ENCODE data around the gene NUDT4B.
"Not testable (repeated sequence)": the region's sequence is repeated elsewhere in the genome, so short reads cannot be mapped to it uniquely, and the experiment has no call there.

- TF ChIP-seq EZH2 (IDR thresholded peaks at IDR 0.05; ENCODE audit: low read length); CTCF (optimal IDR thresholded peaks at IDR 0.05 in 1 of 3, IDR thresholded peaks at IDR 0.05 in 1 of 3, conservative IDR thresholded peaks at IDR 0.05 in 1 of 3; ENCODE audit: extremely low read depth in 1 of 3, insufficient read depth in 2 of 3, low read length in 3 of 3): not testable (repeated sequence)
Observed at GRCh38 chr1:148708779-148709333, 39.7 kb upstream of the NUDT4B start.
